Naive B cell (primary cell): Measurements from ENCODE around the gene AKR1B15. TPM values are rescaled to one million over a fixed set of nuclear protein-coding genes. Genes with fewer than 3 reads are reported as not detected.

Source experiments
- ATAC-seq, 2 donors: fragments of 150-1000 bp; cut with Tn5 transposase; 2 replicates each; pipeline ENCODE4 v1.10.0; 2021; ENCODE audit warnings: low read depth in 2 of 2, mild to moderate bottlenecking in 2 of 2, moderate library complexity in 2 of 2
- DNase-seq: peaks from one replicate; pipeline ENCODE4 v3.0.0; 2022
- H3K27ac Mint-ChIP-seq, 6 donors: one replicate each; pipeline ENCODE4 v1.8.0; 2020 to 2022; ENCODE audit warnings: mild to moderate bottlenecking in 6 of 6, mixed read lengths in 6 of 6, moderate library complexity in 5 of 6, inconsistent platforms in 2 of 6
- H3K27me3 Mint-ChIP-seq, 3 donors: one replicate each; pipeline ENCODE4 v1.8.0; 2021 to 2022; ENCODE audit warnings: mixed read lengths in 3 of 3, mild to moderate bottlenecking in 1 of 3
- H3K36me3 Mint-ChIP-seq, 2 donors: one replicate each; pipeline ENCODE4 v1.8.0; 2020 to 2022; ENCODE audit warnings: mixed read lengths in 2 of 2, inconsistent platforms in 1 of 2, mild to moderate bottlenecking in 1 of 2
- H3K4me1 Mint-ChIP-seq, 3 donors: one replicate each; pipeline ENCODE4 v1.8.0; 2020 to 2022; ENCODE audit warnings: mixed read lengths in 3 of 3, inconsistent platforms in 1 of 3, mild to moderate bottlenecking in 1 of 3, moderate library complexity in 1 of 3
- H3K4me3 Mint-ChIP-seq, 8 donors: one replicate each; pipeline ENCODE4 v1.8.0; 2020 to 2022; ENCODE audit warnings: mild to moderate bottlenecking in 8 of 8, mixed read lengths in 8 of 8, moderate library complexity in 8 of 8, inconsistent platforms in 2 of 8
- H3K9me3 Mint-ChIP-seq, 7 donors: one replicate each; pipeline ENCODE4 v1.8.0; 2020 to 2022; ENCODE audit warnings: mixed read lengths in 7 of 7, mild to moderate bottlenecking in 5 of 7, inconsistent platforms in 2 of 7, moderate library complexity in 1 of 7
- polyA plus RNA-seq, 6 donors: library from polyadenylated mRNA; unstranded; fragments of 300-500 nt; fragmentation: Illumina TruSeq; gene quantifications; one replicate each; pipeline ENCODE4 v1.2.3, GENCODE V29; 2021; ENCODE audit warnings: low read depth in 6 of 6

Gene AKR1B15
- polyA plus RNA-seq, 6 donors from 2014 or later: not detected

GRCh38 chr7:134618756-134619530, 70.0 kb downstream of the AKR1B15 start:
- Mint-ChIP-seq H3K36me3 (peaks cover 0 to 12% of the 10 kb centered on the region in 2 donors), H3K27ac (no peak overlapping the region), H3K4me1 (no peaks in the 10 kb centered on the region), H3K9me3 (peaks cover 0 to 2% (median 0%) of the 10 kb centered on the region in 7 donors), H3K27me3 (peaks cover 35 to 60% (median 51%) of the 10 kb centered on the region in 3 donors), H3K4me3 (no peak overlapping the region)
- no peak for DNase-seq
- no peak for ATAC-seq

GRCh38 chr7:134619627-134620331, 70.9 kb downstream of the AKR1B15 start:
- H3K27ac Mint-ChIP-seq: no peak overlapping the region
- H3K36me3 Mint-ChIP-seq: peaks cover 0 to 12% of the 10 kb centered on the region in 2 donors
- peaks cover 0 to 2% (median 0%) of the 10 kb centered on the region in 7 donors for H3K9me3 Mint-ChIP-seq
- peaks cover 30 to 60% (median 47%) of the 10 kb centered on the region in 3 donors for H3K27me3 Mint-ChIP-seq
- DNase-seq (no peak), ATAC-seq (no peak)
- H3K4me3 Mint-ChIP-seq: no peak overlapping the region
- H3K4me1 Mint-ChIP-seq: no peaks in the 10 kb centered on the region

- H3K27me3 Mint-ChIP-seq: peaks cover 34 to 43% (median 42%) of the 10 kb centered on the region in 3 donors
- no peak overlapping the region for H3K4me3 Mint-ChIP-seq
- no peaks in the 10 kb centered on the region for H3K4me1 Mint-ChIP-seq
- ATAC-seq: no peak
- no peaks in the 10 kb centered on the region for H3K36me3 Mint-ChIP-seq
- no peak for DNase-seq
- no peaks in the 10 kb centered on the region for H3K9me3 Mint-ChIP-seq
- H3K27ac Mint-ChIP-seq: no peak overlapping the region
Observed at GRCh38 chr7:134622303-134622995, 73.5 kb downstream of the AKR1B15 start.

- no peak overlapping the region for H3K27ac Mint-ChIP-seq
- H3K36me3 Mint-ChIP-seq: no peaks in the 10 kb centered on the region
- peaks cover 38 to 46% (median 41%) of the 10 kb centered on the region in 3 donors for H3K27me3 Mint-ChIP-seq
- no peaks in the 10 kb centered on the region for H3K9me3 Mint-ChIP-seq
- H3K4me3 Mint-ChIP-seq: no peak overlapping the region
- no peak for DNase-seq
- no peak for ATAC-seq
- H3K4me1 Mint-ChIP-seq: no peaks in the 10 kb centered on the region
Observed at GRCh38 chr7:134623193-134623592, 74.3 kb downstream of the AKR1B15 start.

- H3K4me1 Mint-ChIP-seq: no peaks in the 10 kb centered on the region
- no peak for ATAC-seq
- DNase-seq: no peak
- H3K27ac Mint-ChIP-seq: no peak overlapping the region
- H3K4me3 Mint-ChIP-seq: no peak overlapping the region
- no peaks in the 10 kb centered on the region for H3K36me3 Mint-ChIP-seq
- H3K9me3 Mint-ChIP-seq: no peaks in the 10 kb centered on the region
- H3K27me3 Mint-ChIP-seq: peaks cover 37 to 57% (median 46%) of the 10 kb centered on the region in 3 donors
Observed at GRCh38 chr7:134625550-134625949, 76.6 kb downstream of the AKR1B15 start.

GRCh38 chr7:134627109-134627774, 78.3 kb downstream of the AKR1B15 start:
- DNase-seq (no peak), ATAC-seq (no peak)
- no peaks in the 10 kb centered on the region for H3K4me1 Mint-ChIP-seq
- no peak overlapping the region for H3K4me3 Mint-ChIP-seq
- no peaks in the 10 kb centered on the region for H3K9me3 Mint-ChIP-seq
- H3K27ac Mint-ChIP-seq: no peak overlapping the region
- peaks cover 32 to 68% (median 48%) of the 10 kb centered on the region in 3 donors for H3K27me3 Mint-ChIP-seq
- no peaks in the 10 kb centered on the region for H3K36me3 Mint-ChIP-seq

GRCh38 chr7:134627775-134628153, 78.9 kb downstream of the AKR1B15 start:
- Mint-ChIP-seq H3K27ac (no peak overlapping the region), H3K36me3 (no peaks in the 10 kb centered on the region), H3K4me3 (no peak overlapping the region), H3K9me3 (no peaks in the 10 kb centered on the region), H3K27me3 (peaks cover 28 to 63% (median 43%) of the 10 kb centered on the region in 3 donors), H3K4me1 (no peaks in the 10 kb centered on the region)
- DNase-seq (no peak), ATAC-seq (no peak)

- Mint-ChIP-seq H3K4me1 (no peaks in the 10 kb centered on the region), H3K9me3 (no peaks in the 10 kb centered on the region), H3K27me3 (peaks cover 28 to 55% (median 36%) of the 10 kb centered on the region in 3 donors), H3K4me3 (no peak overlapping the region), H3K36me3 (no peaks in the 10 kb centered on the region), H3K27ac (no peak overlapping the region)
- DNase-seq: no peak
- no peak for ATAC-seq
Observed at GRCh38 chr7:134629445-134629844, 80.5 kb downstream of the AKR1B15 start.

Other genes with a start within 250 kb of the AKR1B15 start
- 10 to 100 TPM; 10.9 to 21.2 (median 14.9) TPM for gene SLC35B4, start 232.2 kb upstream of the AKR1B15 start, polyA plus RNA-seq
- 100 to 1,000 TPM; 134 to 174 (median 144) TPM for gene AKR1B1, start 90.0 kb upstream of the AKR1B15 start, polyA plus RNA-seq
- not detected for gene AKR1B10, start 21.5 kb upstream of the AKR1B15 start, polyA plus RNA-seq
- gene BPGM, start 97.7 kb downstream of the AKR1B15 start, polyA plus RNA-seq: 10 to 100 TPM; 17.6 to 33.9 (median 25.5) TPM
- gene CALD1, start 230.5 kb downstream of the AKR1B15 start, polyA plus RNA-seq: 1 to 10 TPM in 2 of 6 donors, under 1 TPM in 3, not detected in 1; 0.12 to 1.3 (median 0.64) TPM